HepG2 (cell line): ENCODE measurements around the gene RCOR1. TPM values are rescaled to one million over a fixed set of nuclear protein-coding genes. Genes with fewer than 3 reads are reported as not detected.

ENCODE experiments used
- ATAC-seq: fragments of 200-7000 bp; cut with Tn5 transposase; 3 replicates; pipeline ENCODE4 v1.9.1; 2020; ENCODE audit warnings: mild to moderate bottlenecking, moderate library complexity
- BruUV-seq: library from RNA; stranded (reverse); fragments of 400-500 nt; replicated peaks from 2 replicates; lab custom pipeline; 2021; lab: Mats Ljungman, UMichigan
- CTCF ChIA-PET: fragments of 300-600 bp; formaldehyde crosslinking; extraction: SDS; loops from one replicate; lab custom pipeline; 2021; ENCODE audit warnings: low total read pairs, inconsistent platforms, low intra/inter-chr PET ratio; lab: Yijun Ruan, JAX
- POLR2A ChIA-PET: fragments of 350-600 bp; sonication (Branson Sonifier 250); formaldehyde crosslinking; loops from one replicate; lab custom pipeline; 2020; ENCODE audit warnings: antibody characterized with exemption, inconsistent platforms; lab: Yijun Ruan, JAX
- DNase-seq: peaks from one replicate; pipeline ENCODE4 v3.0.0-alpha.2; 2015; ENCODE audit warnings: low spot score
- FAIRE-seq: peaks from 3 replicates; lab custom pipeline; 2011; peaks lifted over from hg19 to GRCh38; lab: Jason Lieb, UNC
- H2AFZ ChIP-seq: one replicate; pipeline ENCODE4 v1.6.1; 2011; ENCODE audit warnings: low read length, inconsistent platforms
- H3K27ac ChIP-seq: fragments of 300-600 bp; 3 replicates; pipeline ENCODE4 v1.8.0; 2011; ENCODE audit warnings: mixed run types, mild to moderate bottlenecking, mixed read lengths, low read length, inconsistent platforms; ENCODE audit not compliant: insufficient read depth; ENCODE audit errors: extremely low read length
- H3K27me3 ChIP-seq, 2 experiments: fragments of 200-600 bp in 1 of 2; 2 replicates in 1 of 2; 3 replicates in 1 of 2; pipeline versions ENCODE4 v1.6.0 to v1.8.0; 2011; ENCODE audit warnings: low read length in 2 of 2, mild to moderate bottlenecking in 2 of 2, moderate library complexity in 2 of 2, inconsistent platforms in 1 of 2; ENCODE audit not compliant: insufficient read depth in 2 of 2, control insufficient read depth in 1 of 2
- H3K36me3 ChIP-seq, 2 experiments: fragments of 200-600 bp in 1 of 2; replicated peaks in 1 of 2; 2 replicates in 1 of 2; 3 replicates in 1 of 2; pipeline versions ENCODE4 v1.5.1 to v1.8.0; 2011; ENCODE audit warnings: low read length in 2 of 2, inconsistent platforms in 1 of 2; ENCODE audit not compliant: insufficient read depth in 2 of 2, control insufficient read depth in 1 of 2
- H3K4me1 ChIP-seq: 2 replicates; pipeline ENCODE4 v1.5.1; 2012; ENCODE audit warnings: low read length, inconsistent platforms; ENCODE audit not compliant: insufficient read depth
- H3K4me2 ChIP-seq: 2 replicates; pipeline ENCODE4 v1.6.0; 2011; ENCODE audit warnings: low read depth, low read length, inconsistent platforms
- H3K4me3 ChIP-seq, 3 experiments: fragments of 200-600 bp in 1 of 3; sonication (generic), shearing (Covaris generic) in 1 of 3; replicated peaks in 1 of 3; 2 replicates each; pipeline ENCODE4 v1.5.1; 2011 to 2016; ENCODE audit warnings: low read length in 3 of 3, inconsistent platforms in 2 of 3, low read depth in 2 of 3, mild to moderate bottlenecking in 2 of 3, control low read depth in 1 of 3, mixed read lengths in 1 of 3; ENCODE audit not compliant: insufficient read depth in 1 of 3
- H3K79me2 ChIP-seq: one replicate; pipeline ENCODE4 v1.6.1; 2011; ENCODE audit warnings: low read length, inconsistent platforms; ENCODE audit not compliant: insufficient read depth
- H3K9ac ChIP-seq: 2 replicates; pipeline ENCODE4 v1.6.0; 2011; ENCODE audit warnings: mild to moderate bottlenecking, low read depth, low read length, inconsistent platforms; ENCODE audit not compliant: insufficient read depth
- H3K9me3 ChIP-seq: 2 replicates; pipeline ENCODE4 v1.5.1; 2012; ENCODE audit warnings: mild to moderate bottlenecking, low read length
- H4K20me1 ChIP-seq: 2 replicates; pipeline ENCODE4 v1.6.0; 2011; ENCODE audit warnings: inconsistent platforms, mild to moderate bottlenecking, low read length, moderate library complexity; ENCODE audit not compliant: insufficient read depth
- ATF1 ChIP-seq: IDR thresholded peaks from 2 replicates; pipeline ENCODE4 v1.6.1; 2016; ENCODE audit warnings: mild to moderate bottlenecking, control low read depth
- GPBP1L1 ChIP-seq: sonication (generic); formaldehyde crosslinking; IDR thresholded peaks from 2 replicates; pipeline ENCODE4 v1.5.0; 2020; ENCODE audit warnings: mild to moderate bottlenecking, missing genetic modification reagents
- KDM5A ChIP-seq: fragments of 200-600 bp; sonication (generic); IDR thresholded peaks from 2 replicates; pipeline ENCODE4 v1.7.0; 2018; ENCODE audit warnings: antibody characterized with exemption, mild to moderate bottlenecking, low read length, borderline replicate concordance
- NFKB2 ChIP-seq: sonication (generic); formaldehyde crosslinking; IDR thresholded peaks from 2 replicates; pipeline ENCODE4 v1.4.0; 2020; ENCODE audit warnings: missing genetic modification reagents, borderline replicate concordance
- SATB2 ChIP-seq: sonication (generic); formaldehyde crosslinking; IDR thresholded peaks from 2 replicates; pipeline ENCODE4 v1.5.0; 2020; ENCODE audit warnings: missing genetic modification reagents
- SP4 ChIP-seq: sonication (generic); formaldehyde crosslinking; IDR thresholded peaks from 2 replicates; pipeline ENCODE4 v1.8.1; 2023; ENCODE audit warnings: mild to moderate bottlenecking, missing genetic modification reagents
- ZNF468 ChIP-seq: sonication (generic); formaldehyde crosslinking; IDR thresholded peaks from 2 replicates; pipeline ENCODE4 v1.8.0; 2022; ENCODE audit warnings: mild to moderate bottlenecking, moderate library complexity, missing genetic modification reagents
- ZNF496 ChIP-seq: sonication (generic); formaldehyde crosslinking; IDR thresholded peaks from 2 replicates; pipeline ENCODE4 v1.8.1; 2023; ENCODE audit warnings: mild to moderate bottlenecking, moderate library complexity, missing genetic modification reagents; ENCODE audit not compliant: insufficient replicate concordance
- ZNF567 ChIP-seq: sonication (generic); formaldehyde crosslinking; IDR thresholded peaks from 2 replicates; pipeline ENCODE4 v1.8.1; 2023; ENCODE audit warnings: mild to moderate bottlenecking, missing genetic modification reagents, borderline replicate concordance
- ZNF607 ChIP-seq: sonication (generic); formaldehyde crosslinking; IDR thresholded peaks from 2 replicates; pipeline ENCODE4 v1.5.1; 2020; ENCODE audit warnings: missing genetic modification reagents, mild to moderate bottlenecking, borderline replicate concordance
- WGBS: methylation state at CpG from one replicate; pipeline ENCODE4 v1.1.6; 2017; ENCODE audit warnings: low lambda C conversion rate; 5-methylcytosine and 5-hydroxymethylcytosine counted together
- in situ Hi-C: cut with HindIII; loops from 2 replicates; pipeline ENCODE4 v1.10.0; 2017; ENCODE audit warnings: low pct_unique_long_range_greater_than_20kb; ENCODE audit not compliant: extremely low pct_ligation_motif_present
- intact Hi-C: fragments of 100-400 bp; cut with micrococcal nuclease; formaldehyde crosslinking; loops from one replicate; pipeline ENCODE4 v1.10.0; 2022; ENCODE audit not compliant: unreplicated experiment
- polyA plus RNA-seq, 8 experiments: library from polyadenylated mRNA; depleted of rRNA in 3 of 8; stranded (reverse) in 7 of 8; unstranded in 1 of 8; fragments of >200 nt; fragmentation: Illumina TruSeq in 4 of 8; extraction: Trizol in 4 of 8; gene quantifications; 2 replicates each; pipeline versions ENCODE4 v1.2.1 to v1.2.3, GENCODE V29; 2011 to 2016; ENCODE audit warnings: low read depth in 4 of 8, missing spikeins in 1 of 8, mixed read lengths in 1 of 8; ENCODE audit not compliant: insufficient read depth in 1 of 8
- total RNA-seq, 5 experiments: library from RNA; depleted of rRNA; stranded (reverse); fragments of >200 nt; fragmentation: Illumina TruSeq; extraction: Trizol; gene quantifications; 2 replicates each; pipeline ENCODE4 v1.2.3, GENCODE V29; 2016; ENCODE audit warnings: low read depth in 1 of 5
- TF ChIP-seq, protein P1 (sequence below): sonication (generic); formaldehyde crosslinking; IDR thresholded peaks from 2 replicates; pipeline ENCODE4 v1.4.0; 2020; ENCODE audit warnings: missing genetic modification reagents
- TF ChIP-seq, protein P2 (sequence below): sonication (generic); formaldehyde crosslinking; IDR thresholded peaks from 2 replicates; pipeline ENCODE4 v1.4.0; 2020; ENCODE audit warnings: missing genetic modification reagents

The RCOR1 gene
- total and polyA plus RNA-seq, 2 of the 13 experiments (the other 11 are each of a cell fraction or from before 2014, with no cell fraction given): 10.2 to 11.1 TPM

GRCh38 chr14:102630405-102630804, 38.0 kb downstream of the RCOR1 start:
- H3K27ac ChIP-seq: no peak overlapping the region
- H4K20me1 ChIP-seq: peaks cover 19% of the 10 kb centered on the region
- H2AFZ ChIP-seq: no peak overlapping the region
- peaks cover 35% of the 10 kb centered on the region for H3K4me1 ChIP-seq
- in situ Hi-C loops: no loop called here
- no peak overlapping the region for H3K4me3 ChIP-seq
- no peak for TF ChIP-seq GPBP1L1 (CRISPR knock-in tag)
- TF ChIP-seq SP4 (CRISPR knock-in tag): no peak
- no peak for TF ChIP-seq NFKB2
- no peak for TF ChIP-seq KDM5A
- no peak for TF ChIP-seq SATB2 (CRISPR knock-in tag)
- TF ChIP-seq, protein P1, sequence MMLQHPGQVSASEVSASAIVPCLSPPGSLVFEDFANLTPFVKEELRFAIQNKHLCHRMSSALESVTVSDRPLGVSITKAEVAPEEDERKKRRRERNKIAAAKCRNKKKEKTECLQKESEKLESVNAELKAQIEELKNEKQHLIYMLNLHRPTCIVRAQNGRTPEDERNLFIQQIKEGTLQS (CRISPR knock-in tag): no peak
- TF ChIP-seq ZNF496 (CRISPR knock-in tag): no peak
- no peak for TF ChIP-seq ZNF567
- no peak for TF ChIP-seq ZNF468 (CRISPR knock-in tag)
- no peak for TF ChIP-seq ATF1 (CRISPR knock-in tag)
- TF ChIP-seq ZNF607 (CRISPR knock-in tag): no peak
- TF ChIP-seq, protein P2, sequence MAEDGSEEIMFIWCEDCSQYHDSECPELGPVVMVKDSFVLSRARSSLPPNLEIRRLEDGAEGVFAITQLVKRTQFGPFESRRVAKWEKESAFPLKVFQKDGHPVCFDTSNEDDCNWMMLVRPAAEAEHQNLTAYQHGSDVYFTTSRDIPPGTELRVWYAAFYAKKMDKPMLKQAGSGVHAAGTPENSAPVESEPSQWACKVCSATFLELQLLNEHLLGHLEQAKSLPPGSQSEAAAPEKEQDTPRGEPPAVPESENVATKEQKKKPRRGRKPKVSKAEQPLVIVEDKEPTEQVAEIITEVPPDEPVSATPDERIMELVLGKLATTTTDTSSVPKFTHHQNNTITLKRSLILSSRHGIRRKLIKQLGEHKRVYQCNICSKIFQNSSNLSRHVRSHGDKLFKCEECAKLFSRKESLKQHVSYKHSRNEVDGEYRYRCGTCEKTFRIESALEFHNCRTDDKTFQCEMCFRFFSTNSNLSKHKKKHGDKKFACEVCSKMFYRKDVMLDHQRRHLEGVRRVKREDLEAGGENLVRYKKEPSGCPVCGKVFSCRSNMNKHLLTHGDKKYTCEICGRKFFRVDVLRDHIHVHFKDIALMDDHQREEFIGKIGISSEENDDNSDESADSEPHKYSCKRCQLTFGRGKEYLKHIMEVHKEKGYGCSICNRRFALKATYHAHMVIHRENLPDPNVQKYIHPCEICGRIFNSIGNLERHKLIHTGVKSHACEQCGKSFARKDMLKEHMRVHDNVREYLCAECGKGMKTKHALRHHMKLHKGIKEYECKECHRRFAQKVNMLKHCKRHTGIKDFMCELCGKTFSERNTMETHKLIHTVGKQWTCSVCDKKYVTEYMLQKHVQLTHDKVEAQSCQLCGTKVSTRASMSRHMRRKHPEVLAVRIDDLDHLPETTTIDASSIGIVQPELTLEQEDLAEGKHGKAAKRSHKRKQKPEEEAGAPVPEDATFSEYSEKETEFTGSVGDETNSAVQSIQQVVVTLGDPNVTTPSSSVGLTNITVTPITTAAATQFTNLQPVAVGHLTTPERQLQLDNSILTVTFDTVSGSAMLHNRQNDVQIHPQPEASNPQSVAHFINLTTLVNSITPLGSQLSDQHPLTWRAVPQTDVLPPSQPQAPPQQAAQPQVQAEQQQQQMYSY (CRISPR knock-in tag): no peak
- BruUV-seq: no TSS peak
- H3K4me2 ChIP-seq: no peak overlapping the region
- no peaks in the 10 kb centered on the region for H3K27me3 ChIP-seq
- FAIRE-seq: no peak
- ChIA-PET CTCF (no interaction called here), POLR2A (no interaction called here)
- H3K36me3 ChIP-seq: peaks cover 2 to 12% of the 10 kb centered on the region in 2 experiments; a peak in 2 of 5 replicates
- no peaks in the 10 kb centered on the region for H3K9me3 ChIP-seq
- intact Hi-C loops: no loop called here
- no peak; the same call in 2 of the 3 replicates for ATAC-seq
- no peak overlapping the region for H3K9ac ChIP-seq
- WGBS: 90% methylated on average over 5 of the region's 5 CpGs
- no peak for DNase-seq
- peaks cover 75% of the 10 kb centered on the region for H3K79me2 ChIP-seq
